ENCODE data around the gene ZNF683. TPM values are rescaled to one million over a fixed set of nuclear protein-coding genes. Genes with fewer than 3 reads are reported as not detected.

ZNF683 gene
- total and polyA plus RNA-seq, 2 donors (not counting 3 experiments of a cell fraction or from before 2014, with no cell fraction given): not detected

DNA sequence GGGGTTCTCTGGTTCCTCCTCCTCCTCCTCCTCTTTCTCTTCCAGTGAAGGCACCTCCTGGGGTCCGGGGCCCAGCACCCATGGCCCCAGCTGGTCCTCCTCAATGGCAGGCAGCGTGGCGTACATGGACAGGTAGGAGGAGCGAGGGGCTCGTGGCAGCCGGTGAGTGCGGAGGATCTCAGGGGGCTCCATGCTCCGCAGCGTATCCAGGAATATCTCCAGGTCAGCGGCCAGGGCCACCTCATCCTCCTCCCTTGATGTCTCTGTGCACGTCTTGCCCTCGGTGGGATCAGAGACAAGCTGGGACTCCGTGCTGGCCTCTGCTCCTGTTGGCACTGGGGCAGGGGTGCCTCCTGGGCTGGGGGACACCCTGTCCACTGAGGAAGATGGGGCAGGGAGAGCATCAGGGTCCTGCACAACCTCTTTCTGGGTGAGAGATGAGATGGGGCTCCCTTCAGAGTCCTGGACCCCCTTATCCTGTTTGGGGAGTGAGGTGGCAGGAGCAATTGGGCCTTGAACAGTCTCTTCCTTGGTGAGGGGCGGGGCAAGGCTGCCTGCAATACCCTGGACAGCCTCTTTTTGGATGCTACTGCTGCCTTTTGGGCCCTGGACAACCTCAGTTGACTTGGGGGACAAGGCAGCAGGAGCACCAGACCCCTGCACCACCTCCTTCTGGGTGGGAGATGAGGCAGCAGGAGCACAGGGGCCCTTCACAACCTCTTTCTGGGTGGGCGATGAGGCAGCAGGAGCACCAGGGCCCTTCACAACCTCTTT lies 28.2 kb downstream of the ZNF683 start:
- Histone ChIP-seq H3K9ac (replicated peaks; ENCODE audit: extremely low read depth, insufficient read depth, low read length) (no peak overlapping the region), H3K4me3 (replicated peaks in 1 of 3; ENCODE audit: insufficient read depth in 1 of 3, low read depth in 1 of 3, low read length in 3 of 3) (no peak overlapping the region), H3K79me2 (ENCODE audit: control insufficient read depth, insufficient read depth, low read length) (no peaks in the 10 kb centered on the region), H3K9me3 (replicated peaks; ENCODE audit: control insufficient read depth, insufficient read depth, low read length) (no peaks in the 10 kb centered on the region), H3K4me1 (ENCODE audit: control insufficient read depth, extremely low read depth, insufficient read depth, low read length) (no peaks in the 10 kb centered on the region), H3K4me2 (ENCODE audit: insufficient read depth, low read length) (no peak overlapping the region), H3K9me1 (replicated peaks; ENCODE audit: control insufficient read depth, extremely low read depth, insufficient read depth, low read length) (no peaks in the 10 kb centered on the region), H3K27me3 (ENCODE audit: control insufficient read depth in 2 of 2, insufficient read depth in 2 of 2, low read length in 2 of 2) (no peaks in the 10 kb centered on the region), H3K36me3 (ENCODE audit: control insufficient read depth in 2 of 2, extremely low read depth in 1 of 2, insufficient read depth in 2 of 2, low read length in 2 of 2) (no peaks in the 10 kb centered on the region), H4K20me1 (replicated peaks; ENCODE audit: control insufficient read depth, extremely low read depth, insufficient read depth, low read length) (no peaks in the 10 kb centered on the region), H2AFZ (ENCODE audit: low read depth, low read length) (no peak overlapping the region), H3K27ac (ENCODE audit: insufficient read depth, low read depth, low read length) (no peak overlapping the region)
- intact Hi-C loops (cut with micrococcal nuclease) (no loop called here), dilution Hi-C loops (cut with MboI; ENCODE audit: extremely low pct_ligation_motif_present, low sequenced_read_pairs) (no loop called here)
- DNase-seq (ENCODE audit: low read depth, low spot score): no peak
- no peak for TF ChIP-seq CTCF (IDR thresholded peaks at IDR 0.05; ENCODE audit: extremely low read depth in 1 of 2, insufficient read depth in 1 of 2, low read depth in 1 of 2, low read length in 2 of 2)
- no peak for TF ChIP-seq MAX (IDR thresholded peaks at IDR 0.05; ENCODE audit: insufficient read depth, insufficient read length)
- no peak for TF ChIP-seq POLR2A (IDR thresholded peaks at IDR 0.05; ENCODE audit: low read depth, low read length)
- TF ChIP-seq JUN (IDR thresholded peaks at IDR 0.05; ENCODE audit: borderline replicate concordance, insufficient read depth, insufficient read length, low read depth): no peak
- TF ChIP-seq GATA2 (IDR thresholded peaks at IDR 0.05; ENCODE audit: insufficient read depth, insufficient read length, low read depth, low read length): no peak
- TF ChIP-seq EZH2 (IDR thresholded peaks at IDR 0.05; ENCODE audit: borderline replicate concordance, low read depth, low read length, severe bottlenecking): no peak
- no peak for TF ChIP-seq FOS (IDR thresholded peaks at IDR 0.05; ENCODE audit: borderline replicate concordance, insufficient read depth, low read length)
- no peak for TF ChIP-seq POLR2AphosphoS5 (IDR thresholded peaks at IDR 0.05; ENCODE audit: insufficient read depth, low read depth, low read length)
- no peak for TF ChIP-seq MYC (IDR thresholded peaks at IDR 0.05; ENCODE audit: low read depth, low read length)
- BruUV-seq (replicated peaks): no TSS peak
- no peak for FAIRE-seq
- POLR2A ChIA-PET: no interaction called here
- CTCF ChIA-PET: no interaction called here

All from endothelial cell of umbilical vein (primary cell).